ENCODE data around the gene MIPEP.
"Not testable (repeated sequence)": the region's sequence is repeated elsewhere in the genome, so short reads cannot be mapped to it uniquely, and the experiment has no call there.

MIPEP gene

GRCh38 chr13:23883255-23883654, 5.9 kb downstream of the MIPEP start:
- no peak for TF ChIP-seq CTCF (IDR thresholded peaks at IDR 0.05; ENCODE audit: low read depth, low read length, missing control alignments)
- DNase-seq (ENCODE audit: low read depth): no peak
- H3K4me3 ChIP-seq (ENCODE audit: low read depth, low read length): no peak overlapping the region

- DNase-seq (ENCODE audit: low read depth); H3K4me3 ChIP-seq (ENCODE audit: low read depth, low read length): not testable (repeated sequence)
Observed at GRCh38 chr13:23881402-23881800, 7.8 kb downstream of the MIPEP start.

GRCh38 chr13:23880493-23881401, 8.5 kb downstream of the MIPEP start:
- H3K4me3 ChIP-seq (ENCODE audit: low read depth, low read length); DNase-seq (ENCODE audit: low read depth): not testable (repeated sequence)

GRCh38 chr13:23877286-23877685, 11.9 kb downstream of the MIPEP start:
- H3K4me3 ChIP-seq (ENCODE audit: low read depth, low read length): no peak overlapping the region
- DNase-seq (ENCODE audit: low read depth): no peak
- no peak for TF ChIP-seq CTCF (IDR thresholded peaks at IDR 0.05; ENCODE audit: low read depth, low read length, missing control alignments)

GRCh38 chr13:23876265-23876664, 12.9 kb downstream of the MIPEP start:
- no peak for DNase-seq (ENCODE audit: low read depth)
- TF ChIP-seq CTCF (IDR thresholded peaks at IDR 0.05; ENCODE audit: low read depth, low read length, missing control alignments): peak; percentile 40
- no peak overlapping the region for H3K4me3 ChIP-seq (ENCODE audit: low read depth, low read length)

GRCh38 chr13:23871616-23872220, 17.5 kb downstream of the MIPEP start:
- no peak for DNase-seq (ENCODE audit: low read depth)
- TF ChIP-seq CTCF (IDR thresholded peaks at IDR 0.05; ENCODE audit: low read depth, low read length, missing control alignments): peak; percentile 31
- H3K4me3 ChIP-seq (ENCODE audit: low read depth, low read length): no peak overlapping the region

GRCh38 chr13:23870356-23871140, 18.7 kb downstream of the MIPEP start:
- no peak for DNase-seq (ENCODE audit: low read depth)
- no peak for TF ChIP-seq CTCF (IDR thresholded peaks at IDR 0.05; ENCODE audit: low read depth, low read length, missing control alignments)
- H3K4me3 ChIP-seq (ENCODE audit: low read depth, low read length): no peak overlapping the region
